Activated T-cell treated with anti-CD3 and anti-CD28 coated beads, Interleukin-2, amount 50 U/mL, for 48 hours (primary cell): ENCODE measurements around the gene REC8.

Experiments
- DNase-seq, 2 experiments: peaks; one replicate each; pipeline ENCODE4 v3.0.0-alpha.2; 2020

Gene REC8

DNA sequence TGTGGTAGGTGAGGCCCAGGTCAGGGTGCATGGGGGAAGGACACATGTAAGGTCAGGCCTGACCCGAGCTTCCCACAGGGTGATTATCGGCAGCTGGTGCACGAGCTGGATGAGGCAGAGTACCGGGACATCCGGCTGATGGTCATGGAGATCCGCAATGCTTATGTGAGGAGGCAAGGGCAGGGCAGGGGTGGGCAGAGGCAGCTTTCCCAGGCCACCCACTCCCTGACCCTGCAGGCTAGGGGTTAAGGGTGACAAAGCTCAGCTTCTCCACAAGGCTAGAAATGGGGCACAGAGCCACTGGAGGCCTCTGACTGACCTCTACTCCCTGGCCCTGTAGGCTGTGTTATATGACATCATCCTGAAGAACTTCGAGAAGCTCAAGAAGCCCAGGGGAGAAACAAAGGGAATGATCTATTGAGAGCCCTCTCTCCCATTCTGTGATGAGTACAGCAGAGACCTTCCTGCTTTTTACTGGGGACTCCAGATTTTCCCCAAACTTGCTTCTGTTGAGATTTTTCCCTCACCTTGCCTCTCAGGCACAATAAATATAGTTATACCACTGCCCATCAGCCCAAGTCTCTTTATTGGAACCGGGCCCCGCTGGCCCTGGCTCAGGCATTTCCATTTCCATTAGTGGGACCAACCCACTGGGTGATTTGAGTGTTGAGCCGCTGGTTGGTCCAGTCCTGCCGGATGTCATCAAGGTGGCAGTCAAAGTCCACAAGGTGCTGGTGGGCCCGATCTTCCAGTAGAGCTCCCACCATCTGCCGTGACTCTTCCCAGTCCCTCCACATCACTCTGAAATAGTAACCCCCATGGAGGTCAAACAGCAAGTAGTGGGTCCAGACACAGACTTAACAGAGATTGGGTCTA, 33.2 kb upstream of the REC8 start:
- no peak for DNase-seq

DNA sequence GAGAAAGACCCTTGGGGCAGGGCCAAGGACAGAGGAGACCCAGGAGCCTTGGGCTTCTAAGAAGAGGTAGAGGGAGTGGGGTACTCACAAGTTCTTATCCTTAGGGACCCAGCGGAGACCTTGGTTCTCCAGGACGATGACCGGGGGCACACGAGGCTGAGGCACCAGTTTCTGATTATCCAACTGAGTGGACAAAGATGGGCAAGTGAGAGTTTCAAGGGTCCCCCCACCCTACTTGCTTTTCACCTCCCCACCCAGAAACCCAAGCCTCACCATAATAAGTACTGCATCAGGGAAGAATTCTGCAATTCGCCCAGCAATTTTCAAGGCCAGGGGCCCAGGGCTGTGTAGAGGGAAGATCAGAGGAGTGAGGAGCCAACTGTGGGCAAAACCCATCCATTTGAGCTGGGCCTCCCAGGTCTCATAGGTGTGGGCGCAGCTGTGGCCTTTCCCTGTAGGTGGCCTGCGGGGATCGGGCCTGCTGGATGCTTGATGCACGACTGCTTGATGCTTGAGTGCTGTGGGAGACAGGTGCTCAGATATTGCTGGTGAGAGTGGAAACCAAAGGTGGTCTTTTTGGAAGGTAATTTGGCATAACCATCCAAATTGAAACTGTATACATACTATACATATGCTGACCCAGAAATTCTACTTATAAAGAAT, 32.5 kb upstream of the REC8 start:
- DNase-seq: peak in 1 of 2 experiments; percentile 51

DNA sequence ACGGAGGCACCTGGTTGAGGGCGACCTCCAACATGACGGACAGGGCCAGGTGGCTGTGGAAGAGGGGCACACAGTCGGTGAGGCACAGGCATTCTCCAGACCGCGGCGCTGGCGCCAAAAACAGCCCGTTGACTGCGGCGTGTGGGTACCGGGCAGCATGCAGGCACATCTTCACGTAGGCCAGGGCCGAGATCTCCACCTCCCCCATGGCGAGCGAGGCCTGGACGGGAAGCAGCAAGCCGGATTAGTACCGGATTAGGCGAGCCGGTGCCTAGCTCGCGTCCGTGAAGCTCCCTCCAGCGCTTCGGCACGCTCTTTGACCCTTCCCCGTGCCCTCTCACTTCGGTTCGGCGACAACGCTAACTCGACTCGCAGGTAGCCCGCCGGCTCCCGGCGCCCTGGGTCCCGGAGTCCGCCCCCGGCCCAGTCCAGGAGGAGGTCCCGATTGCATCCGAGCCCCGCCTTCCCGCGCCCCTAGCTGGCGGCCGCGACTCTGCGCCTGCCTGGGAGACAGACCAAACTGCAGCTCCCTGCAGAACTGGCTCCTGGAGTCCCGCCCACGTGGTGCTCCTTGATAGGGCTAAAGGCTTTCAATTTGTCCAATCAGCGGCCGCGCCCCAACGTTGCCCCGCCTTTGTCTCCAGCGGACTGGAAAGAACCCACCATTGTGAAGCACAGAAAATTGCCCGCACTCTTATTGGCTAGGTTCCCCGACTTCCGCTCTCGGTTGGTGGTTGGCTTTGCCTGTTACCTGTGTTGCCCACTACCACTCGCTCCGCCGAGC, 30.6 kb upstream of the REC8 start, which contains the start of gene EMC9:
EMC9 (minus strand) TSS at position 495 of the 784 bp plus-strand sequence; CDS start at position 208, 287 bp downstream.
- peak; percentile 100 for DNase-seq

DNA sequence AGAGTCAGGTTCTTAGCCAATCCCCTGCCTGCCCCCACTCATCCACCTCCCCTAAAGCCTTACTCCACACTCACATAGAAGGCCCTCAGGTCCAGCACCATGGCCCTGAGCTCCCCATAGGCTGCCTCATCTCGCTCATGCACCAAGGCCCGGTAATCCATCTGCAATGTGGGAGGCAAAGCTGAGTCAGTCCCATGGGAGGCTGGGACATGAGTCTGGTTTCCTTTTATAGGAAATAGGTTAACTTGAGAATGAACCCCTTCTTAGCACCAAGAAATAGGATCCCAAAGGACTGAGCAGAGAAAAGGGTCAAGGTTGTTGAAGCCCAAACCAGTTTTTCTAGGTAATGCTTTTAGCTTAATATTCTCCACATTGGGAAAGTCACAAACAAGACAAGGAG, 28.4 kb upstream of the REC8 start:
- DNase-seq: no peak

DNA sequence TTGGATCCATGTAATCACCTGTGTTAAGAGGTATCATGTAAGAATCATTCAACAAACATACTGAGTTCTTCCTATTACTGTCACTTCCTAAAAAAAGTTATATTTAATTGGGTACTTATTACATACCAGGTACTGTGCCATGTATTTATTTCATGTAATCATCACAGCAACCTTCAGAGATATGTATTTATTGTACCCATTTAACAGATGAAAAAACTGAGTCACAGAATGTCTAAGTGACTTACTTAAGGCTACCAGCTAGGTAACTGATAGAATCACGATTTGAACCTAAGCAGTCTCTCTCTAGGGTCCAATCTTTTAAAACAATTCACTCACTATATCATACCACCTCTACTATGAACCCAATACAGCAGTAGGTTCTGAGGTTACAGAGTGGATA, 27.4 kb upstream of the REC8 start:
- DNase-seq: no peak

DNA sequence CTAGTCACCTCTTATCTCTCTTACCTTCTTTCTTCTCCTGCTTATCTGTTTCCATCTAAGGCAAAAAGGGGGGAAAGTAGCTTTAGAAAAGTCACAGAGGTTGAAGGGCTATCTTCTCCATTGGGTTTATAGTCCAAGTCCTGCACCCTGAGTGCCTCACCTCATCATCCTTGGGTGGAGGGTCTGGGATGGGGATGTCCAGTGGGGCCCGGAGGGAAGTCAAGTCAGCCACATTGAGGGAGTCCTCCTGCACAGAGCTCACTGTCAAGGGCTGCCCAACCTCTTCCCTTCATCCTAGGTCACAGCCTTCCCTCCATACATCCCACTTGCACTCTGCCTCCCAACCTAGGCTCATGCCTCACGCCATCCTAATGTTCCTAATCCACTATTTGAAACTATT, 26.7 kb upstream of the REC8 start:
- DNase-seq: no peak

DNA sequence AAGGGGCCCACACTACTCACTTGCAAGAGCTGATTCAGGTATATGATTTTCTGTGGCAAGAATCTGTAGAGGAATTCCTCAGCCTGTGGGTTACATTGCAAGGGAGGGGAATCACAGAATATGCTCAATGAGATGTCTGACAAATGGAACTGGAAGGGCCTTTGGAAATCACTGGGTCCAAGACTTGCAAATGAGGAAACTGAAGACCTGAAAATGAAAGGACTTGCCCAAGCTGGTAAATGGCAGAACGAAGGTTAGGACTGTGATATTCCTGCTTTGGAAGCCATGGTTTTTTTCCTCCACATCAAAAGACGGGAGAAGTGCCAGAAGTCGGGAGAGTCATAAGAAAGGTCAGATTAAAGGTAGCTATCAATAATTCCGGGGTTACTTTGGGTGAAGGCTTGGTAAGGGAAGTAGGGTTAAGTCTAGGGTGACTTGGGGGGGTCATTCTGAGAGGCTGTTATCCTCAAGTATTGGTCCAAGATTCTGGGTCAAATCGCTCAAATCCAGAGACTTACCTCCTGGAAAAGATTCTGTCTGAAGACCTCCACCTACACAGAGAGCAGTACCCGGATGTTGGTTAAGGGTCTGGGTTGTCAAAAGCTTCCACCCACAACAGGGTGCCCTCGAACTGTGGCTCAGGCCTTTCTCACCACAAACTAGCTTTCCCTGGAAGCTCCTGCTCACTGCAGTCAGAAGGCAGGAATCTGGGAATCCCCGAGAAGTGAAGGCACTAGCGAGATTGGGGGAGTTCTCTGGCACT, 26.0 kb upstream of the REC8 start:
- DNase-seq: no peak

DNA sequence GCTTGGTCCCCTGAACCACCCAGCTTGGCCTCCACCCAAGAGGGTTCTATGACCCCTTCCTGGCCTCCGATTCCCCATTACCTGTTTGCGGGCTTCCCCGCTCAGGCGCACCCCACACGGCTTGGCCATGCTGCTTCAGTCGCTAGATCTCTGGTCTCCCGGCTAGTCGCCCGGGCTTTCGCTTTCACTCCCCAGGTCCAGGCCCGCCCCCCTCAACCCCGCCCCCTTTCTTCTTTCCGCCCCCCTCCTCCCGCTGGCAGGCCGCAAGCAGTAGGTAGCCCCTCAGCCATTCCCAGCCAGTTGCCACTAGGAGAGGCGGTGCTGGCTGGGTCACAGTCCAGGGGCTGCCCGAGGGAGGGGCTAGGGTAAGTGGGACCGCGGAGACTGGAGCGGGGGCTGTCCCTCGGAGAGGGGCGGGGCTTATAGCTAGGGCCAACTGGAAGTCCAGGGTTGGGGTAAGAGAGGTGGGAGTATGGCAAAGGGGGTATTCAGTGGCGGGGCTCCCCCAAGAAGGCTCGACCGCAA, 25.4 kb upstream of the REC8 start, which contains the start of gene PSME2:
PSME2 (minus strand) TSS at position 158 of the 525 bp plus-strand sequence; CDS start at position 129, 29 bp downstream.
- peak; percentile 94 to 95 for DNase-seq

DNA sequence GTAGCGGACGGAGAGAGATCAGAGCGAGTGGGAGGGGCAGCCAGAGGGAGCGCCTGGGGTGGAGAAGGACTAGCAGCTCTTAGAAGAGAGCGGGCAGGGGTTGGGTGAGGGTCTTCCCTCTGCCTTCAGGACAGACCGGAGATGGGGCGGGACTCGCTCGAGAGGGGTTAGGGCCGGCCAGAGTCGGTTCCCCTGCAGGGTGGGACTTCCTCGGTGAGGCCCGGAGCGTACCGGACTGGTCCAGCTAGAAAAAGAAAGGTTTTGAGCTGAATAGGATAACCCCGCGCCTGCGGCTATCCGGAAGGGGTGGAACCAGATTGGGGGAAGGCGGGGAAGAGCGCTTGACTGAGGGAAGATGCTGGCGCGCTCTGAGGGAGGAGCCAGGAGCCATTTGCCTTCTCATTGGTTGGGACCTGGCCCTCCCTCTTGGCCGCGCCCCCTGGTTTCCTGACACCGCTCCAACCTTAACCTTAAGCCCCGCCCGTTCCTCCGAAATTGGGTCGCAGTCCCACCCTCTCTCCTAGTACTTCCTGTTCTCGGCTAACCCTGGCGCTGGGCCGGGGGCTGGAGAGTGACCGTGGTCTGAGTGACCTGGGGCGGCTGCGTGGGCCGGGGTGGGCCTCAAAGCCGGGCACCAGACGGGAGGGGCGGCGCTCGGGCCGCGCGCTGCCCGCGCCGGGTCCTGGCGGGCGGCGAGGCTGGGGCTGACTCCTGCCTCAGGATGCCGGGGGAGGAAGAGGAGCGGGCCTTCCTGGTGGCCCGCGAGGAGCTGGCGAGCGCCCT, 24.7 kb upstream of the REC8 start, which contains the start of gene RNF31:
RNF31 (plus strand) TSS at position 521 of the 783 bp plus-strand sequence; CDS start at position 722, 201 bp downstream.
- DNase-seq: peak; percentile 97 to 98

DNA sequence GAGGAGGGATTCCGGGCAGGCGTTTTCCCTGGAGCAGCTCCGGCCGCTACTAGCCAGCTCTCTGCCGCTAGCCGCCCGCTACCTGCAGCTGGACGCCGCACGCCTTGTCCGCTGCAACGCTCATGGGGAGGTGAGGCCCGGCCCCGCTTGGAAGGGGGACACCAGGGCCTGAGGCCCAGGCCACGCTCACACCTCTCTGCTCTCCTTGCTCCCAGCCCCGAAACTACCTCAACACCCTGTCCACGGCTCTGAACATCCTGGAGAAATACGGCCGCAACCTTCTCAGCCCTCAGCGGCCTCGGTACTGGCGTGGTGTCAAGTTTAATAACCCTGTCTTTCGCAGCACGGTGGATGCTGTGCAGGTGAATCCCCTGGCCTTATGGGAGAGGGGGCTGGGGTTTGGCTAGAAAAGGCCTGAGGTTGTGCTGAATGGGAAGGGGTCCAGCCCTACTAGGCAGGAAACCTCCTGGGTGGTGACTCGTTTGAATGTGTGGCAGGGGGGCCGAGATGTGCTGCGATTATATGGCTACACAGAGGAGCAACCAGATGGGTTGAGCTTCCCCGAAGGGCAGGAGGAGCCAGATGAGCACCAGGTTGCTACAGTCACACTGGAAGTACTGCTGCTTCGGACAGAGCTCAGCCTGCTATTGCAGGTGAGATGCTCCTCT, 24.0 kb upstream of the REC8 start:
- DNase-seq: no peak

DNA sequence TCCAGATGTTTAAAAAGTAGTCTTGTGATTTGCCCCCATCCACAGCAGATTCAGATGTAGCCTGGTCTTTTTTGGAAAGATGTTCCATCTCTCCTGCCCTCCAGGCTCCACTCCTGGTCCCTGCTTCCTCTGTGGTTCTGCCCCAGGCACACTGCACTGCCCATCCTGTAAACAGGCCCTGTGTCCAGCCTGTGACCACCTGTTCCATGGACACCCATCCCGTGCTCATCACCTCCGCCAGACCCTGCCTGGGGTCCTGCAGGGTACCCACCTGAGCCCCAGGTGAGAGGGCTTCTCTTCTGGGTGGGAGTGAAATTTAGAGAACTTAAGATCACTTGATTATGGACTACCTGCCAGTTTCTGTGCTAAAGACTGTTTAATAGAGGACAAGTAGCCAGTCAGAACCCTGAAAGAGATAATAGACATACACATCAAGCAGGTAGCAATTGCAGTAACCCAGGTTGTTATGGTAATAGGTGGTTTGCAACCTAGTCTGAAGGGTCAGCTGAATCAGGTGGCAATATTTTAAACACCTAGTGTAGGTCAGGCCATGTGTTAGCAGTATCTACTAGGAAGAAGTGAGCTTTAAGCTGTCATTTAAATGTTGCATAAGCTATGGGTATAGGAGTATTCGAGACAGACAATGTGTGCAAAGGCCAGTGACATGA, 22.4 kb upstream of the REC8 start:
- DNase-seq: no peak

DNA sequence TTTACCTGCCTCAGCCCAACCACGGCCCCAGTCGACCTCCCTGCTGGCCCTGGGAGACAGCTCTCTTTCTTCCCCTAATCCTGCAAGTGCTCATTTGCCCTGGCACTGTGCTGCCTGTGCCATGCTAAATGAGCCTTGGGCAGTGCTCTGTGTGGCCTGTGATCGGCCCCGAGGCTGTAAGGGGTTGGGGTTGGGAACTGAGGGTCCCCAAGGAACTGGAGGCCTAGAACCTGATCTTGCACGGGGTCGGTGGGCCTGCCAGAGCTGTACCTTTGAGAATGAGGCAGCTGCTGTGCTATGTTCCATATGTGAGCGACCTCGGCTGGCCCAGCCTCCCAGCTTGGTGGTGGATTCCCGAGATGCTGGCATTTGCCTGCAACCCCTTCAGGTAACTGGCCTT, 21.8 kb upstream of the REC8 start:
- DNase-seq: no peak

DNA sequence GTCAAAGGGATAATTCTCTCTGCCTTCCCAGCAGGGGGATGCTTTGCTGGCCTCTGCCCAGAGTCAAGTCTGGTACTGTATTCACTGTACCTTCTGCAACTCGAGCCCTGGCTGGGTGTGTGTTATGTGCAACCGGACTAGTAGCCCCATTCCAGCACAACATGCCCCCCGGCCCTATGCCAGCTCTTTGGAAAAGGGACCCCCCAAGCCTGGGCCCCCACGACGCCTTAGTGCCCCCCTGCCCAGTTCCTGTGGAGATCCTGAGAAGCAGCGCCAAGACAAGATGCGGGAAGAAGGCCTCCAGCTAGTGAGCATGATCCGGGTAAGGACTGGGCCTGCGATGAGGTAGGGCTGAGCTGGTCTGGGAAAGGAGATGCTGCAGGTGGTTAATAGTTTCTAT, 21.3 kb upstream of the REC8 start:
- no peak for DNase-seq

DNA sequence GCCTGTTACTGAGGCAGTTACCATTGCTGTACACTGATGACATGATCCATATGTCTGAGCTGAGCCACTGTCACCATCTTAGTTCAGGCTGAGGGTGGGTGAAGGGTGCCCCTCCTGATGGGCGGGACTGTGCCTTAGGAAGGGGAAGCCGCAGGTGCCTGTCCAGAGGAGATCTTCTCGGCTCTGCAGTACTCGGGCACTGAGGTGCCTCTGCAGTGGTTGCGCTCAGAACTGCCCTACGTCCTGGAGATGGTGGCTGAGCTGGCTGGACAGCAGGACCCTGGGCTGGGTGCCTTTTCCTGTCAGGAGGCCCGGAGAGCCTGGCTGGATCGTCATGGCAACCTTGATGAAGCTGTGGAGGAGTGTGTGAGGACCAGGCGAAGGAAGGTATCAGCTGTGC, 20.9 kb upstream of the REC8 start:
- no peak for DNase-seq

DNA sequence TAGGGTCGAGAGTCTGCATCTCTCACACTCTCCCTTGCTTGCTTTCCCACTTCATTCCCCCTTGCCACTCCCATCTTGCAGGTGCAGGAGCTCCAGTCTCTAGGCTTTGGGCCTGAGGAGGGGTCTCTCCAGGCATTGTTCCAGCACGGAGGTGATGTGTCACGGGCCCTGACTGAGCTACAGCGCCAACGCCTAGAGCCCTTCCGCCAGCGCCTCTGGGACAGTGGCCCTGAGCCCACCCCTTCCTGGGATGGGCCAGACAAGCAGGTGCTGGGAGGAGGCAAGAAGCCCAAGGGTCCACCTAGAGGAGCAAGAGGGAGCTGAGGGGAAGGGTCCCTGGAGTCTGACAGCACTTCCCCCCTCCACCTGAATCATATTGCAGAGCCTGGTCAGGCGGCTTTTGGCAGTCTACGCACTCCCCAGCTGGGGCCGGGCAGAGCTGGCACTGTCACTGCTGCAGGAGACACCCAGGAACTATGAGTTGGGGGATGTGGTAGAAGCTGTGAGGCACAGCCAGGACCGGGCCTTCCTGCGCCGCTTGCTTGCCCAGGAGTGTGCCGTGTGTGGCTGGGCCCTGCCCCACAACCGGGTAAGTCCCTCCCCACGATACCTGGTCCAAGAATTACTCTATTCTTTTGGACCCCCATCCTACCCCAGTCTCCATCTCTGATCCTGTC, 20.3 kb upstream of the REC8 start:
- DNase-seq: no peak

DNA sequence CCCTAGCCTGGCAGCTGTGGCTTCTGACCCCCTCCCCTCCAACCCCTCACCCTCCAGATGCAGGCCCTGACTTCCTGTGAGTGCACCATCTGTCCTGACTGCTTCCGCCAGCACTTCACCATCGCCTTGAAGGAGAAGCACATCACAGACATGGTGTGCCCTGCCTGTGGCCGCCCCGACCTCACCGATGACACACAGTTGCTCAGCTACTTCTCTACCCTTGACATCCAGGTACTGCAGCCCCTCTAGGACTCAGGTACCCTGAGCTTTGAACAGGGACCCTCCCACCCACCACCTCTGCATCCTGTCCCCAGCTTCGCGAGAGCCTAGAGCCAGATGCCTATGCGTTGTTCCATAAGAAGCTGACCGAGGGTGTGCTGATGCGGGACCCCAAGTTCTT, 16.8 kb upstream of the REC8 start:
- DNase-seq: no peak

DNA sequence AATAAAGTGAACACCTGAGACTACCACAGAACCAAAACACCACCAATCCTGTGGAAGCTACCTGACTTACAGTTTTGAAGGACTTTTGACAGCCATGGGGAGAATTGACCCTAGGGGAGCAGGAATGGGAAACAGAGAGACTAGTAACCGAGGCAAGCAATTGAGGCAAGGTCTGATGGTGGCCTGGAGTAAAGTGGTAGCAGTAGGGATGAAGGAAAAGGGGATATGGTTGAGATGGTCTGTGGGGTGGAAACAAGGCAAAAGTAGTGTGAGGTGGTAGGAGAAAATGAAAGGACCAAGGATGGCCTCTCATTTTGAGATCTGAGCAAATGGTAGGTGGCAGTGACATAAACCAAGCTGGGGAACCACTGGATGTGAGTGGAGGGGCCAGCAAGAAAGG, 15.0 kb upstream of the REC8 start:
- no peak for DNase-seq

DNA sequence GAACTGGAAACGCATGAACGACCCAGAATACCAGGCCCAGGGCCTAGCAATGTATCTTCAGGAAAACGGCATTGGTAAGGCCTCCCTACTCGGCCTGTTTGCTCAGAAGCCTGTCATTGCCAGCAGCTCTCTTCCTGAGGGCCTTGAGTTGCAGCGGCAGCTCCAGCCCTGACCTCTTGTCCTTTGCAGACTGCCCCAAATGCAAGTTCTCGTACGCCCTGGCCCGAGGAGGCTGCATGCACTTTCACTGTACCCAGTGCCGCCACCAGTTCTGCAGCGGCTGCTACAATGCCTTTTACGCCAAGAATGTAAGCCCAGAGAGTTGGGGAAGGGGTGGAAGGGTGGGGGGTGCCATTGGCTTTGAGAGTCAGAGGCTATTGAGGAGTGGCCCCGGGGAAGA, 14.5 kb upstream of the REC8 start:
- DNase-seq: no peak

DNA sequence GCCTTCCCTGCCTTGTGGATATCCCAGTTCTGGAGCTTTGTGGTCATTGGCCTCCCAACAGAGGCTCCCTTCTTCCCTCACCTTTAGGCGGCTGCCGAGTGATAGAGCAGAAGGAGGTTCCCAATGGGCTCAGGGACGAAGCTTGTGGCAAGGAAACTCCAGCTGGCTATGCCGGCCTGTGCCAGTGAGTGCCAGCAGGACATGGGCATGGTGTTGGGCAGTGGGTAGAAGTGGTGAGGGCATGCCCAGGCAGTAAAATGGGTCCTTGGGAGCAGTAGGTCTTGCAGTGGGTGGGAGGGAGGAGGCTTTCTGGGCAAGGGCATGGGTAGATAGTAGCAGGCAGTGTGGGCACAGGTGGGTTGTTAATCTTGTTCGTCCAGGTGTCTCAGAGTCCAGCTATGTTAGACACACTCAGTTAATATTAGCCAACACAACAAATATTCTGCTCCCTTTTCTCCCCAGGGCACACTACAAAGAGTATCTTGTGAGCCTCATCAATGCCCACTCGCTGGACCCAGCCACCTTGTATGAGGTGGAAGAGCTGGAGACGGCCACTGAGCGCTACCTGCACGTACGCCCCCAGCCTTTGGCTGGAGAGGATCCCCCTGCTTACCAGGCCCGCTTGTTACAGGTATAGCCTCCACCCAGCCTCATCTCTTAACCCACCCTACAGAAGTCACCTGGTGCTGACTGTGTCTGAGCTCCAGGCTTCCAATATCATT, 11.9 kb upstream of the REC8 start:
- DNase-seq: no peak
